Parathyroid adenoma (tissue), 2 donors: ENCODE measurements around the gene MMP19.
A peak's percentile ranks its signal among the peaks of the same experiment; 100 is the strongest.

Experiments used
- H2AFZ ChIP-seq: fragments of 300-600 bp; sonication (generic); one replicate; pipeline ENCODE4 v1.7.0; 2017; ENCODE audit warnings: antibody characterized with exemption, mild to moderate bottlenecking
- H3K27ac ChIP-seq: fragments of 300-600 bp; sonication (generic); one replicate; pipeline ENCODE4 v1.7.0; 2017
- H3K27me3 ChIP-seq: fragments of 300-600 bp; sonication (generic); one replicate; pipeline ENCODE4 v1.7.0; 2017; ENCODE audit warnings: low read length; ENCODE audit not compliant: control insufficient read depth, insufficient read depth
- H3K36me3 ChIP-seq: fragments of 300-600 bp; sonication (generic); one replicate; pipeline ENCODE4 v1.7.0; 2017; ENCODE audit warnings: low read length; ENCODE audit not compliant: control insufficient read depth, insufficient read depth
- H3K4me1 ChIP-seq: fragments of 300-600 bp; sonication (generic); one replicate; pipeline ENCODE4 v1.7.0; 2017; ENCODE audit warnings: control low read depth
- H3K4me2 ChIP-seq: fragments of 300-600 bp; sonication (generic); one replicate; pipeline ENCODE4 v1.7.0; 2017; ENCODE audit warnings: low read length
- H3K4me3 ChIP-seq: fragments of 300-600 bp; sonication (generic); one replicate; pipeline ENCODE4 v1.7.0; 2017; ENCODE audit warnings: low read depth, low read length
- H3K79me2 ChIP-seq: fragments of 300-600 bp; sonication (generic); one replicate; pipeline ENCODE4 v1.7.0; 2017; ENCODE audit warnings: control low read depth
- H3K9ac ChIP-seq: fragments of 300-600 bp; sonication (generic); one replicate; pipeline ENCODE4 v1.7.0; 2017; ENCODE audit warnings: mild to moderate bottlenecking
- H3K9me3 ChIP-seq: fragments of 300-600 bp; sonication (generic); one replicate; pipeline ENCODE4 v1.7.0; 2017; ENCODE audit warnings: low read length; ENCODE audit not compliant: control insufficient read depth
- CTCF ChIP-seq: fragments of 300-600 bp; sonication (generic); IDR thresholded peaks from one replicate; pipeline ENCODE4 v1.7.0; 2017; ENCODE audit warnings: antibody characterized with exemption, mild to moderate bottlenecking
- donor health status: primary hyperparathyroidism.

MMP19 gene

GRCh38 chr12:55830601-55831446 lies 11.9 kb downstream of the MMP19 start:
- Histone ChIP-seq H2AFZ (peak overlapping the region; percentile 80), H3K4me3 (peak overlapping the region; percentile 79), H3K36me3 (no peaks in the 10 kb centered on the region), H3K27me3 (no peaks in the 10 kb centered on the region), H3K4me2 (peak overlapping the region; percentile 76), H3K4me1 (peaks cover 4% of the 10 kb centered on the region), H3K27ac (peak overlapping the region; percentile 76), H3K9me3 (no peaks in the 10 kb centered on the region), H3K79me2 (no peaks in the 10 kb centered on the region), H3K9ac (no peak overlapping the region)
- no peak for TF ChIP-seq CTCF

- TF ChIP-seq CTCF: no peak
- Histone ChIP-seq H3K27ac (peak overlapping the region; percentile 76), H3K9ac (peak overlapping the region; percentile 34), H3K36me3 (no peaks in the 10 kb centered on the region), H3K9me3 (no peaks in the 10 kb centered on the region), H3K4me2 (peak overlapping the region; percentile 76), H3K27me3 (no peaks in the 10 kb centered on the region), H3K4me3 (peak overlapping the region; percentile 79), H2AFZ (peak overlapping the region; percentile 80), H3K79me2 (no peaks in the 10 kb centered on the region), H3K4me1 (peaks cover 4% of the 10 kb centered on the region)
Observed at GRCh38 chr12:55829967-55830600, 12.7 kb downstream of the MMP19 start.

- no peaks in the 10 kb centered on the region for H3K79me2 ChIP-seq
- peaks cover 4% of the 10 kb centered on the region for H3K4me1 ChIP-seq
- H3K36me3 ChIP-seq: no peaks in the 10 kb centered on the region
- H3K27ac ChIP-seq: peak overlapping the region; percentile 76
- TF ChIP-seq CTCF: no peak
- H2AFZ ChIP-seq: no peak overlapping the region
- H3K4me2 ChIP-seq: no peak overlapping the region
- H3K27me3 ChIP-seq: no peaks in the 10 kb centered on the region
- no peak overlapping the region for H3K4me3 ChIP-seq
- H3K9ac ChIP-seq: no peak overlapping the region
- H3K9me3 ChIP-seq: no peaks in the 10 kb centered on the region
Observed at GRCh38 chr12:55828357-55828756, 14.4 kb downstream of the MMP19 start.

DNA sequence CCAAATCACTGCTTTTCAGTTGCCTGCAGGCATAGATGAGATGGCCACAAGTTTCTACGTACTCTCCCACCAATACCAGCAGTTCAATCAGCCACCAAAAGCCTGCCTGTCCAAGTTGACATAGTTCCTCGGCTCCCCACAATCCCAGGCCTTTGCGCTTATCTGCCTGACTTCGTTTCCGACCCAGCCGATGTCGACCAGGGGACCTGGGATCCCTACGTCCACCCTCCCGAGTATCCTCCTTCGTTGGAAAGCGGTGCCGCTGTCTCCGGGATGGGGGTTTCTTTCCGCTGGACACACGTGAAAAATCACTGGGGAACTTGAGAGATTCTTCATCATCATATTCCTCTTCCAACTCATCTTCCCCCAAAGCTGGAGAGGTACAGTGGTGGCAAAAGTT lies 14.9 kb downstream of the MMP19 start:
- Histone ChIP-seq H3K4me1 (peaks cover 4% of the 10 kb centered on the region), H3K9ac (no peak overlapping the region), H3K4me3 (no peak overlapping the region)

More for the DNA sequence above, 14.9 kb downstream of the MMP19 start:
- Histone ChIP-seq H3K27ac (no peak overlapping the region), H2AFZ (no peak overlapping the region), H3K27me3 (no peaks in the 10 kb centered on the region), H3K4me2 (no peak overlapping the region), H3K36me3 (no peaks in the 10 kb centered on the region), H3K79me2 (no peaks in the 10 kb centered on the region), H3K9me3 (no peaks in the 10 kb centered on the region)
- no peak for TF ChIP-seq CTCF
